Colonic mucosa (tissue), 4 donors: Measurements from ENCODE around the gene SLC17A7. TPM values are rescaled to one million over a fixed set of nuclear protein-coding genes. Genes with fewer than 3 reads are reported as not detected.
A peak's percentile ranks its signal among the peaks of the same experiment; 100 is the strongest.

Experiments
- DNase-seq: peaks from one replicate; pipeline ENCODE4 v3.0.0-alpha.2; 2020
- H3K27ac ChIP-seq: fragments of 200-600 bp; one replicate; pipeline ENCODE4 v1.8.0; 2021
- H3K27me3 ChIP-seq: fragments of 200-600 bp; one replicate; pipeline ENCODE4 v1.8.0; 2021
- H3K36me3 ChIP-seq: fragments of 200-600 bp; one replicate; pipeline ENCODE4 v1.8.0; 2021
- H3K4me1 ChIP-seq: fragments of 200-600 bp; one replicate; pipeline ENCODE4 v1.8.0; 2021; ENCODE audit warnings: mild to moderate bottlenecking
- H3K4me3 ChIP-seq: fragments of 200-600 bp; one replicate; pipeline ENCODE4 v1.8.0; 2021
- H3K9ac ChIP-seq, 2 donors: one replicate each; pipeline ENCODE4 v1.7.0; 2013; ENCODE audit warnings: control low read depth in 2 of 2, low read depth in 2 of 2, low read length in 2 of 2
- H3K9me3 ChIP-seq: fragments of 200-600 bp; one replicate; pipeline ENCODE4 v1.8.0; 2021
- CTCF ChIP-seq: fragments of 200-600 bp; IDR thresholded peaks from one replicate; pipeline ENCODE4 v1.8.0; 2022; ENCODE audit warnings: antibody characterized with exemption, mild to moderate bottlenecking
- intact Hi-C: fragments of 100-400 bp; cut with DNase I; formaldehyde crosslinking; loops from one replicate; pipeline ENCODE4 v1.14.1; 2022
- total RNA-seq, 2 donors: library from RNA; stranded (reverse); fragmentation: NEBNext Ultra II Directional in 1 of 2; extraction: Animal tissue kit (Norgen Biotek cat#: 25700) in 1 of 2; gene quantifications; one replicate each; pipeline ENCODE4 v1.2.1, GENCODE V29; 2021
- donor health status: healthy.
- donor health status: DM: no; HTN: no; CAD: no.
- donor health status: DM: no; HTN: no; CAD: no.

SLC17A7 gene
- total RNA-seq, 2 donors from 2014 or later: 0.21 to 0.25 TPM

DNA sequence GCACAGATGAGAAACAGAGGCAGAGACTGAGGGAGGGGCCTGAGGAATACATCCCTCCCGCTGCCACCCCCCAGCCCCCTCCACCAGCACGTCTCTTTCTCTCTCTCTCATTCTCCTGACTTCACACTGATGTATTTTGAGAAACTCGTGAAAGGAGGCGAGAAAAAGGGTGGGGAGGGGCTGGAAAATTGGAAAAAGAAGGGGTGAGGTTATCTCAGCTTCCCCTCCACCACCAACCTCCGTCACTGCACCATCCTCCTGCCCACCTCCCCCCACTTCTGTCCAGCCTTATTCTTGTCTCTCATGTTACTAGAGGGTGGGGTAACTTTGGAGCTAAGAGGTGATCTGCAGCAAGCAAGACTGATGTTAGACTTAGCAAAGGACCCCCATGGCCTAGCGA lies 1.5 kb downstream of the SLC17A7 start:
- Histone ChIP-seq H3K9me3 (no peaks in the 10 kb centered on the region), H3K9ac (no peak overlapping the region), H3K27ac (no peak overlapping the region), H3K4me3 (no peak overlapping the region), H3K4me1 (no peaks in the 10 kb centered on the region), H3K27me3 (peaks cover 40% of the 10 kb centered on the region), H3K36me3 (no peaks in the 10 kb centered on the region)
- DNase-seq: no peak
- no peak for TF ChIP-seq CTCF
- intact Hi-C loops: no loop called here

GRCh38 chr19:49438261-49438660 lies 3.1 kb downstream of the SLC17A7 start:
- Histone ChIP-seq H3K9me3 (no peaks in the 10 kb centered on the region), H3K27me3 (peaks cover 51% of the 10 kb centered on the region), H3K4me3 (no peak overlapping the region), H3K4me1 (no peaks in the 10 kb centered on the region), H3K36me3 (no peaks in the 10 kb centered on the region), H3K27ac (no peak overlapping the region), H3K9ac (no peak overlapping the region)
- DNase-seq: no peak
- no peak for TF ChIP-seq CTCF
- intact Hi-C loops: no loop called here

DNA sequence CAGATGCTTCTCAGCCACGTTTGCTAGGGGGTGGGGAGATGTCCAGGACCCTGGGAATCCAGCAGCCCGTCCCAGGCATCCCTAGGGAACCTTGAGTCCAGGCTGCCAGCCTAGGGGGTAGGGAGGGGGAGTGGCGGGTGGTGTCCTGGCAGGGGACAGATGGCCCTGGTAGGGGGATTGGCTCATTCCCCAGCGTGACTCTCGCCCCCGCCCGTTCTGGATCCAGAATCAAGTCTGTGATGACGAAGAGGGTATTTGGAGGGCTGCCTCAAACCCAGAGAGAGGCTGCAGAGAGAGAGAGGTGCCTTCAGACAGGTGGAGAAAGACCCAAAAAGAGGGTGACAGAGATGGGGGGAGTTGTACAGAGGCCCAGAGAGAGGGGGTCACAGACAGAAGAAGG lies 4.1 kb downstream of the SLC17A7 start:
- TF ChIP-seq CTCF: no peak
- no peaks in the 10 kb centered on the region for H3K36me3 ChIP-seq
- H3K9me3 ChIP-seq: no peaks in the 10 kb centered on the region
- intact Hi-C loops: no loop called here
- no peak overlapping the region for H3K27ac ChIP-seq
- no peaks in the 10 kb centered on the region for H3K4me1 ChIP-seq
- no peak overlapping the region for H3K9ac ChIP-seq
- H3K27me3 ChIP-seq: peaks cover 62% of the 10 kb centered on the region
- no peak for DNase-seq
- no peak overlapping the region for H3K4me3 ChIP-seq

DNA sequence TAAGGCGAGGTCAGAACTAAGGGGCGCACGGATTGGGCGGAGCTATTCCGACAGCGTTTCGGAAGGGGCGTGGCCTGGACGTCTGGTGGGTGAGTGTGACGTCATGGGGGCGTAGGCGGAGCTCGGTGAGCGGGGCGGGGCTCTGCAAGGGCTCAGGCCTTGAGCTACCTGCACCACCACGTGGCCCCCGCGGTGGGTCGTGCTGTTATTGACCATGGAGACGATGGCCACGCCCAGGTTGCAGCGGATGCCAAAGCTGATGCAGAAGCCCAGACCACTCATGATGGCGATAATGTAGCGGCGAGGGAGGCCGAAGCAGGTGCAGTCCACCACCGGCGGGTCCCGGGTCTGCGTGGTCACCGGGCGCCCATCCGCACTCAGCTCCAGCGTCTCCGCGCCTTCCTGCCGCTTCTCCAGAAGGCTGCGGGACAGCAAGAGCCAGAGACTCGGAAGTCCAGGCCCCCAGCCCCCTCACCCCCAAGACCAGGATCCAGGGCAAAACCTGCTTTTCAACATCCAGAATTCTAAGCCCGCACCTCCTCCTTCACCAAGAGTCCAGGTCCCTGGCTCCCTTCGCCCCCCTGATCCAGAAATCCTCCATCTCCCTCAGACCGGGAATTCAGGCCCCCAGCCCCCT lies 4.8 kb downstream of the SLC17A7 start:
- intact Hi-C loops: no loop called here
- H3K4me1 ChIP-seq: no peaks in the 10 kb centered on the region

GRCh38 chr19:49435670-49436069 lies 5.7 kb downstream of the SLC17A7 start:
- H3K36me3 ChIP-seq: no peaks in the 10 kb centered on the region
- no peak for DNase-seq
- no peak overlapping the region for H3K4me3 ChIP-seq
- H3K9me3 ChIP-seq: no peaks in the 10 kb centered on the region
- no peaks in the 10 kb centered on the region for H3K4me1 ChIP-seq
- no peak overlapping the region for H3K27ac ChIP-seq
- H3K9ac ChIP-seq: no peak overlapping the region
- intact Hi-C loops: no loop called here
- no peak for TF ChIP-seq CTCF
- peaks cover 67% of the 10 kb centered on the region for H3K27me3 ChIP-seq

More for the DNA sequence above, 4.8 kb downstream of the SLC17A7 start:
- Histone ChIP-seq H3K9me3 (no peaks in the 10 kb centered on the region), H3K27me3 (peaks cover 66% of the 10 kb centered on the region), H3K36me3 (no peaks in the 10 kb centered on the region), H3K4me3 (no peak overlapping the region), H3K9ac (no peak overlapping the region), H3K27ac (no peak overlapping the region)
- DNase-seq: peak; percentile 38
- TF ChIP-seq CTCF: no peak
